HFF-Myc (cell line): ENCODE results near the gene HSPG2.

Experiments used
- DNase-seq: peaks from one replicate; pipeline ENCODE4 v3.0.0-alpha.2; 2011; ENCODE audit warnings: low read depth; ENCODE audit errors: extremely low read depth
- H3K4me3 ChIP-seq: replicated peaks from 2 replicates; pipeline ENCODE4 v1.5.1; 2011; ENCODE audit warnings: low read depth, mild to moderate bottlenecking, control low read depth, low read length
- CTCF ChIP-seq: IDR thresholded peaks from 2 replicates; pipeline ENCODE4 v1.5.1; 2012; ENCODE audit warnings: mild to moderate bottlenecking, low read depth, low read length, control low read depth; ENCODE audit errors: missing control alignments

HSPG2 gene

GRCh38 chr1:21966247-21967000, 29.3 kb upstream of the HSPG2 start:
- TF ChIP-seq CTCF: no peak
- H3K4me3 ChIP-seq: no peak overlapping the region
- no peak for DNase-seq

- no peak overlapping the region for H3K4me3 ChIP-seq
These were observed 26.5 kb upstream of the HSPG2 start for GRCh38 chr1:21963477-21964217.

GRCh38 chr1:21961799-21962198, 24.7 kb upstream of the HSPG2 start:
- no peak for TF ChIP-seq CTCF
- no peak for DNase-seq
- no peak overlapping the region for H3K4me3 ChIP-seq

More at GRCh38 chr1:21963477-21964217, 26.5 kb upstream of the HSPG2 start:
- TF ChIP-seq CTCF: peak; percentile 94
- no peak for DNase-seq

GRCh38 chr1:21961337-21961736, 24.2 kb upstream of the HSPG2 start:
- TF ChIP-seq CTCF: no peak
- no peak for DNase-seq
- no peak overlapping the region for H3K4me3 ChIP-seq

- no peak for TF ChIP-seq CTCF
- H3K4me3 ChIP-seq: no peak overlapping the region
- peak; percentile 52 for DNase-seq
These were observed 19.8 kb upstream of the HSPG2 start for GRCh38 chr1:21956720-21957552.

- no peak for DNase-seq
- no peak for TF ChIP-seq CTCF
- no peak overlapping the region for H3K4me3 ChIP-seq
These were observed 18.6 kb upstream of the HSPG2 start for GRCh38 chr1:21955501-21956281.
